HG03558 (cell line): Measurements from ENCODE around the gene CDKL2.

Experiments used
- ATAC-seq: cut with Tn5 transposase; IDR thresholded peaks from one replicate; pipeline ENCODE4 v1.9.1; 2021; ENCODE audit warnings: moderate number of reproducible peaks; ENCODE audit not compliant: unreplicated experiment; ENCODE audit errors: extremely low read depth

The CDKL2 gene

GRCh38 chr4:75643651-75644050 is 13.3 kb upstream of the CDKL2 start:
- ATAC-seq, result no peak

GRCh38 chr4:75639124-75639695 is 8.9 kb upstream of the CDKL2 start:
- ATAC-seq, result no peak

DNA sequence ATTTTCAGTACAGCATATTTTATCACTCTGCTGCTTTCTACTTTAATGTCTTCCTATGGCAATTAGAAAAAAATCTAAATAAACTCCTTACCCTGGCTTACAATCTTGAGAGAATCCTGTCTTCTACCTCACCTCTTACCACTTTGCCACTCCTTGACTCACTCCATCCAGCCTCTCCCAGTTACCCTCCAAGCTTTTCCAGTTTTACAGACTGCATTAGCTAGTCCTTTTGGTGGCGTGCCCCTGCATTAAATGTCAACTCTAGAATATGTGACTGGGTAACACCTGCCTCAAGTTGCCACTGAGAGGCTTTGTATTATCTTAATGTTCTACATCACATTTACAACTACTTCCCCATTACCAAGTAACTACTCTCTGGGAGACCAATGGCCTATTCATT is 7.5 kb upstream of the CDKL2 start:
- ATAC-seq, result no peak

DNA sequence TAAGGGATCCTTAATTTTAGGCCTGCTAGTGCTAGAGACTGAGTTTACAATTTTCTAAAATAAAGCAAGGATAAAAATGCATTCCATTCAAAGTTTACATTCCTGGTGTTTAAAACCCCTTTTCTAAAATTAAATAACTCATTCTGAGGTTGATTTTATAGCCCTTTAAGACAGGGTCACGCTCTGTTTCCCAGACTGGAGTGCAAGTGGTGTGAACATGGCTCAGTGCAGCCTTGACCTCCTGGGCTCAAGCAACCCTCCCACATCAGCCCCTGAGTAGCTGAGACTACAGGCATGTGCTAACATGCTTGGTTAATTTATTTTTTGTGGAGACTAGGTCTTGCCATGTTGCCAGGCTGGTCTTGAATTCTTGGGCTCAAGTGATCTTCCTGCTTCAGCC is 6.8 kb upstream of the CDKL2 start:
- ATAC-seq, result no peak

- no peak for ATAC-seq
Measured at GRCh38 chr4:75634951-75635350, 4.6 kb upstream of the CDKL2 start.

GRCh38 chr4:75634281-75634680 is 4.0 kb upstream of the CDKL2 start:
- ATAC-seq, result no peak

DNA sequence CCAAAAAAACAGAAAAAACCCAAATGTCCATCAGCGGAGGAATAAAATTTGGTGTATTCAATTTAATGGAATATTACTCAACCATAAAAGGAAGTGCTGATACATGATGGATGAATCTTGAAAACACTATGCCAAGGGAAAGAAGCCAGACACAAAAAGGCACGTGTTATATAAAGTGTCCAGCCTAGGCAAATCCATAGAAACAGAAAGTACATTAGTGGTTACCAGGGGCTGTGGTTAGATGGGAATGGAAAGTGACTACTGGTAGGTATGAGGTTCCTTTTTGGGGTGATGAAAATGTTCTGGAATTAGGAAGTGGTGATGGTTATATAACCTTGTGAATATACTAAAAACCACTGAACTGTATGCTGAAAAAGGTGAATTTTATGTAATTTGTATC is 3.5 kb upstream of the CDKL2 start:
- ATAC-seq, result no peak

- ATAC-seq, result no peak
Measured at GRCh38 chr4:75630937-75631329, 605 bp upstream of the CDKL2 start.

DNA sequence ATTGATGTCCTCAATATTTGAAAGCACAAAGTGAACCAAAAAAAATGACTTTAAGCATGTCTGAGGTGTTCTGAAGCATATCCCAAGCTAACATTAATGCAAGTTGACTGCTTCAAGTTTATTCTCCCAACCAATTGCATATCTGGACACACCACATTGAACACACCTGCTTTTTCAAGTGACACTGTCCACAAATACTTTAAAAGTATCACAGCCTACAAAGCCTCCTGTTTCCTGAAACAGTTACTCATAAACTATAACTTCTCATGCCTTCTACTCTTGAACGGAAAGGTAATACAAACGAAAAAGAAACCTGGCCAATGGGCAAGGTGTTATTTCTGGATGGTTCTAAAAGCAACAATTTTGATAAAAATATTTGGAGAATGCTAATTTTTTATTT is 1.1 kb downstream of the CDKL2 start:
- no peak for ATAC-seq

DNA sequence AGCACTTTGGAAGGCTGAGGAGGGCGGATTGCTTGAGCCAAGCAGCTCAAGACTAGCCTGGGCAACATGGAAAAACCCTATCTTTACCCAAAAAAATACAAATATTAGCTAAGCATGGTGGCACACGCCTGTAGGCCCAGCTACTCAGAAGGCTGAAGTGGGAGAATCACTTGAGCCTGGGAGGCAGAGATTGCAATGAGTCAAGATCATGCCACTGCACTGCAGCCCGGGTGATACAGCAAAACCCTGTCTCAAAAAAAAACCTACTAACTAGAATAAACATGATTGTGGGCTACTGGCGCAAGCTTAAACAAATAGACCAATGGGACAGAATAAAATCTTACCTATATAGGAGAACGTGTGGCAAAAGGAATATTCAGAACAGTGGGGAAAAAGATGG is 7.3 kb downstream of the CDKL2 start:
- ATAC-seq, result no peak

- ATAC-seq, result no peak
Measured at GRCh38 chr4:75621715-75622114, 8.6 kb downstream of the CDKL2 start.

- ATAC-seq, result no peak
Measured at GRCh38 chr4:75612306-75612705, 18.0 kb downstream of the CDKL2 start.

- ATAC-seq, result no peak
Measured at GRCh38 chr4:75605928-75606327, 24.4 kb downstream of the CDKL2 start.

DNA sequence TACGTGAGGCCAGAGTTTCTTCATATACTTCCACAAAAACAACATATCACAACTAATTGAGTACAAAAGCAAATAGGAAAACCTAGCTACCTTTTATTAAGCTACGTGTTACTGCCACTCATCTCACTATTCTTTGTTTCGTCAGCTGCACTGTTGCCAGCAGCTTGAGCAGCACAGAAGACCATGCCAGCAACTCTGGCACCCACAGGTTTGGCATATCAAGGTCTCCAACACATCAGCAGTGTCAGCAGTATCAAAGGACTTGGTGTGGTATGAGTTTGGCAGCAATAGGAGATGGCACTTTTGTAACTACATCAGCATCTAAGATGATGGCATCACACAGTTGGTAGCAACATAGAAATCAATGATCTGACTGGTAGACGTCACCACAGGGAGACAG is 30.7 kb downstream of the CDKL2 start:
- ATAC-seq, result no peak

DNA sequence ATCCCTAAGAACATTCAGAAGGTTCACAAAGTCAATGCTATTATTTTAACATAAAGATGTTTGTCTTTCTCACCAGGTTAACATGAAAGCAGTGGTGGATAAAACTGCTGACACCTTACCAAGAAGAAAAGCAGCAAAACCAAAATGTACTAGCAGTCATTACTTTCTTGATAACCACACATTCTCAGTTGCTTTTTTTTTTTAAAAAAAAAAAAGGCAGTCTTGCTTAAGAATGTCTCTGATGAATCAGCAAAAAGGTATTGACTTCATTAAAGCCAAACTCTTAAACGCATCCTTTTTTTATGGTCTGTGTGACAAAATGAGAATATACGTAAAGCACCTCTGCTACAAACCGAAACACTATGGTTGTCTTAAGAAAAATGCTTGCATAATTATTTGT is 31.9 kb downstream of the CDKL2 start:
- ATAC-seq, result no peak

- ATAC-seq, result no peak
Measured at GRCh38 chr4:75596061-75596460, 34.3 kb downstream of the CDKL2 start.

GRCh38 chr4:75593393-75593792 is 36.9 kb downstream of the CDKL2 start:
- no peak for ATAC-seq

- ATAC-seq, result no peak
Measured at GRCh38 chr4:75584067-75584466, 46.3 kb downstream of the CDKL2 start.

DNA sequence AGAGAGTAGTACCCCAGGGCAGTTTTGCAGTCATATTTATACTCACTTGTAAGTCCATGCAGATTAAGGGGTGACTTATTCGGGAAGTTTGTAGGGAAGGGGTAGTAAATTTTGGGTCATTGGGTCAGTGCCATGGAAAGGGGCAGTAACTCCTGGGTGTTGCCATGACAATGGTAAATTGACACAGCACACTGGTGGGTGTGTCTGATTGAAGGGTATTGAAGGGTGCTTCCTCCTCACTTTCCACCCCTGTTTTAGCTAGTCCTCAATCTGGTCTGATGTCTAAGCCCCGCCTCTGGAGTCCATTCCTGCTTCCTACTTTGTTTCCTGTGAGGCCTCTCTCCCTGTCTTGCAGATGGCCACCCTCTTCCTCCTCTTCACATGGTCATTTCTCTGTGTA is 62.6 kb downstream of the CDKL2 start:
- no peak for ATAC-seq

GRCh38 chr4:75566911-75567310 is 63.4 kb downstream of the CDKL2 start:
- no peak for ATAC-seq

DNA sequence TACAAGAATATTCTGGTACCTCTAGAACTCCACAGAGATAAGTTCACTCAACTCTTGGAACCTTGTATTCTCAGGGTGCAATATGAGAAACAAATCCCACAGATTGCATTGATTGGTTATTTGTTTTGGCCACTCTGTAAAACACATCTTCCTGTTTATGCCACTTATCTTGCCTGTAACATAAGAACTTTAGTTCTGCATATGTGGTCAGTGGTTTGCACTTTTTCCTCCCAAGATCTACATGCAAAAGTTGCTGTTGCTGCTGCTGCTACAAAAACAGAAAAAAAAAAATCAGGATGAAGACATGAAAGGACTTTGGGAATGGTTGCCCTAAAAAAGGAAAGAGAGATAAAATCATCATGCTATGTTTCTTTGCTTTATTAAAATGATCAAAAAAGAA is 64.8 kb downstream of the CDKL2 start:
- no peak for ATAC-seq

DNA sequence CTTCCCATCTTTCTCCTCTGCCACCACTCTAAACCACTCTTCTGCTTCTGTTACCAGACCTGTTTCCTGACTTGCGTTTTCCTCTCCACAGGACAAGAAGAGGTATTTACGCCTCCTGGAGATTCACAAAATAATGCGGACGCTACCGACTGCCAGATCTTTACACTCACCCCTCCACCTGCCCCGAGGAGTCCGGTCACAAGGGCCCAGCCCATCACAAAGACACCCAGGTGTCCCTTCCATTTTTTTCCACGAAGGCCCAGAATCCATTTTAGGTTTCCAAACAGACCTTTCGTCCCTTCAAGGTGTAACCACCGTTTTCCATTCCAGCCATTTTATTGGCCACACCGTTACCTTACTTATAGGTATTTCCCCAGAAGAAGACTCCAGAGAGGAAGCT is 66.3 kb downstream of the CDKL2 start:
- no peak for ATAC-seq

DNA sequence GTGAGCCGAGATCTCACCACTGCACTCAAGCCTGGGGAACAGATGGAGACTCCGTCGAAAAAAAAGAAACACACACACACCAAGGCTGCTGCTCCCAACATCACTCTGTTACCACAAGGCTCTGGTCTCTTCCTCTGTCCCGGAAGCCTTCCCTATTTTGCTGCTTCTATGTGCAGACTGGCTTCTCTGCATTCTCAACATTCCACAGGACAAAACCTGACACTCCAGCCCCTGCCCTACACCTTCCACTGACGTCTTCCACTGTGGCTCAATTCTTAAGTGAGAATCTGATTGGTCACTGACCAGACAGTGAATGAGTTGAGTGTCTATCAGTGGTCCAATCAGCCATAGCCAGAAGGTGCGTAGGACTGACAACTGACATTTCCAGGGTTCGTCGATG is 68.5 kb downstream of the CDKL2 start:
- ATAC-seq, result no peak
